Measurements from ENCODE around the gene BCL2.

BCL2 gene

GRCh38 chr18:63096327-63096874 lies 223.2 kb downstream of the BCL2 start:
- no peak for DNase-seq (ENCODE audit: extremely low read depth, insufficient read length)
- Histone ChIP-seq H3K36me3 (ENCODE audit: control insufficient read depth, insufficient read depth, low read length) (no peaks in the 10 kb centered on the region), H3K27me3 (replicated peaks; ENCODE audit: control insufficient read depth, insufficient read depth, low read length) (no peaks in the 10 kb centered on the region), H3K4me3 (replicated peaks; ENCODE audit: low read depth, low read length) (no peak overlapping the region)
- TF ChIP-seq, protein P1, sequence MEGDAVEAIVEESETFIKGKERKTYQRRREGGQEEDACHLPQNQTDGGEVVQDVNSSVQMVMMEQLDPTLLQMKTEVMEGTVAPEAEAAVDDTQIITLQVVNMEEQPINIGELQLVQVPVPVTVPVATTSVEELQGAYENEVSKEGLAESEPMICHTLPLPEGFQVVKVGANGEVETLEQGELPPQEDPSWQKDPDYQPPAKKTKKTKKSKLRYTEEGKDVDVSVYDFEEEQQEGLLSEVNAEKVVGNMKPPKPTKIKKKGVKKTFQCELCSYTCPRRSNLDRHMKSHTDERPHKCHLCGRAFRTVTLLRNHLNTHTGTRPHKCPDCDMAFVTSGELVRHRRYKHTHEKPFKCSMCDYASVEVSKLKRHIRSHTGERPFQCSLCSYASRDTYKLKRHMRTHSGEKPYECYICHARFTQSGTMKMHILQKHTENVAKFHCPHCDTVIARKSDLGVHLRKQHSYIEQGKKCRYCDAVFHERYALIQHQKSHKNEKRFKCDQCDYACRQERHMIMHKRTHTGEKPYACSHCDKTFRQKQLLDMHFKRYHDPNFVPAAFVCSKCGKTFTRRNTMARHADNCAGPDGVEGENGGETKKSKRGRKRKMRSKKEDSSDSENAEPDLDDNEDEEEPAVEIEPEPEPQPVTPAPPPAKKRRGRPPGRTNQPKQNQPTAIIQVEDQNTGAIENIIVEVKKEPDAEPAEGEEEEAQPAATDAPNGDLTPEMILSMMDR (IDR thresholded peaks at IDR 0.05; ENCODE audit: insufficient read depth, low read length, poor library complexity, severe bottlenecking): no peak

DNA sequence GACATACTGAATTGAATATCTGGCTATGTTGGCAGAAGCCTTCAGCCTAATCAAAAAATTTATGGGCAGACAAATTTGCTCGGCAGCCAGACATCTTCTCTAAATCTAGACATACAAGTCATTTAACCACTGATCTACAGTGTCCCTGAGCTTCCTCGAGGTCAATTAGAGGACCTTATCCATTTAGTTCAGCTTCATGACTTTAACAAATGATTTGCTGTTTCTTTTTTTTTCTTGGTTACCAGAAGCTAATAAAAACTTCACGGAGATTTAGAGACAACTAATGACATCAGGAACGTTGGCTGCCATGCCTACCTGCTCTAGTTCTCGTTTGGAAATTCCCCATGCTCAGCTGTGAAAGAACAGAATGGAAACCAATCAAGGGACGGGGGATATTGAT lies 223.8 kb downstream of the BCL2 start:
- DNase-seq (ENCODE audit: extremely low read depth, insufficient read length): no peak
- no peak overlapping the region for H3K4me3 ChIP-seq (replicated peaks; ENCODE audit: low read depth, low read length)
- TF ChIP-seq, protein P1 (IDR thresholded peaks at IDR 0.05; ENCODE audit: insufficient read depth, low read length, poor library complexity, severe bottlenecking): no peak
- H3K27me3 ChIP-seq (replicated peaks; ENCODE audit: control insufficient read depth, insufficient read depth, low read length): no peaks in the 10 kb centered on the region
- H3K36me3 ChIP-seq (ENCODE audit: control insufficient read depth, insufficient read depth, low read length): no peaks in the 10 kb centered on the region

- no peak overlapping the region for H3K4me3 ChIP-seq (replicated peaks; ENCODE audit: low read depth, low read length)
- TF ChIP-seq, protein P1 (IDR thresholded peaks at IDR 0.05; ENCODE audit: insufficient read depth, low read length, poor library complexity, severe bottlenecking): no peak
- no peak for DNase-seq (ENCODE audit: extremely low read depth, insufficient read length)
- H3K36me3 ChIP-seq (ENCODE audit: control insufficient read depth, insufficient read depth, low read length): no peaks in the 10 kb centered on the region
- no peaks in the 10 kb centered on the region for H3K27me3 ChIP-seq (replicated peaks; ENCODE audit: control insufficient read depth, insufficient read depth, low read length)
Observed at GRCh38 chr18:63091671-63092364, 227.8 kb downstream of the BCL2 start.

DNA sequence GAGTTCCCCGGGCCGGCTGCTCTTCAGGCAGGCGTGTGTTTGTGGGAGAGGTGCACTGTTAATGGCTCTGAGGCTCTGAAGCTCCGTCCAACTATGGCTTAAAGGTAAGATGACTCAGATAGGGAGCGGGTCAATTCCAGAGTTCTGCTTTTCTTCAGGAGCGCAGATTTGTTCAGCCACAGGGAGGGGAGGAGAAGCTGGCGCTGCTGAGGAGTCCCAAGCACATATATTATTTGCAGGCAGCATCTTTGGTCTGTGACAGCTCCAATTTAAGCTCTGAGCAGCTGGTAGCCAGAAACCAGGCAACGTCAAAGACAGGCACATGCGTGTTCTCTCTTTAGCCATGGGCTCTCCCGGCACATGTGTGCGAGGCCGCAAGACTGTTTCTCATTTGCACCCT lies 229.2 kb downstream of the BCL2 start:
- no peak for DNase-seq (ENCODE audit: extremely low read depth, insufficient read length)
- Histone ChIP-seq H3K27me3 (replicated peaks; ENCODE audit: control insufficient read depth, insufficient read depth, low read length) (no peaks in the 10 kb centered on the region), H3K4me3 (replicated peaks; ENCODE audit: low read depth, low read length) (no peak overlapping the region), H3K36me3 (ENCODE audit: control insufficient read depth, insufficient read depth, low read length) (no peaks in the 10 kb centered on the region)
- TF ChIP-seq, protein P1 (IDR thresholded peaks at IDR 0.05; ENCODE audit: insufficient read depth, low read length, poor library complexity, severe bottlenecking): no peak

DNA sequence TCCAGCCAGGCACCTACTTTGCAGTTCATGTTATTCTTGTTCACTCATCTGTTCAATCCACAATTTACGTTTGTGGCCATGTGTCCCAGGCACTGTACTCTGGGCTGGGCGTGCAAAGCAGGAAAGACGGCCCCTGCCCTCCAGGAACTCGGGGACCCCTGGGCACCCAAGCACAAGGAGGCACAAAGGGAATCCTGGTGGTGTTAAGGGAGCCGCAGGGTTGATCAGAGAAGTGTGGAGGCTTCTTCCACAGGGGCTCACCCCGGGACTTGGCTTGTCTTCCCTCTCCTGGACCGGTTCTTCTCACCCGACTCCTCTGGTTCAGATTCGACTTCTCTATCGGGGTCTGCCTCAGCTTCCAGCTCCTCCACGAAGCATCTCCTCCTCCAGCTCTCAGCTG lies 230.5 kb downstream of the BCL2 start:
- H3K36me3 ChIP-seq (ENCODE audit: control insufficient read depth, insufficient read depth, low read length): no peaks in the 10 kb centered on the region
- no peak overlapping the region for H3K4me3 ChIP-seq (replicated peaks; ENCODE audit: low read depth, low read length)
- H3K27me3 ChIP-seq (replicated peaks; ENCODE audit: control insufficient read depth, insufficient read depth, low read length): no peaks in the 10 kb centered on the region
- TF ChIP-seq, protein P1 (IDR thresholded peaks at IDR 0.05; ENCODE audit: insufficient read depth, low read length, poor library complexity, severe bottlenecking): no peak
- DNase-seq (ENCODE audit: extremely low read depth, insufficient read length): no peak

Measured in GM06990 (cell line).